T-cell (primary cell): ENCODE data around the gene PRIM2. TPM values are rescaled to one million over a fixed set of nuclear protein-coding genes. Genes with fewer than 3 reads are reported as not detected.
"Not testable (repeated sequence)": the region's sequence is repeated elsewhere in the genome, so short reads cannot be mapped to it uniquely, and the experiment has no call there.

Source experiments
- ATAC-seq, 4 experiments: fragments of 200-7000 bp in 3 of 4; fragments of 150-1000 bp in 1 of 4; cut with Tn5 transposase; replicated peaks in 1 of 4; 1 replicate in 3 of 4; 2 replicates in 1 of 4; pipeline ENCODE4 v1.10.0; 2021; ENCODE audit warnings: moderate library complexity in 3 of 4, mild to moderate bottlenecking in 2 of 4, moderate number of reproducible peaks in 1 of 4
- CTCF ChIA-PET, 2 donors: fragments of 300-600 bp; sonication (Branson Sonifier 250); formaldehyde crosslinking; loops; one replicate each; lab custom pipeline; 2022; ENCODE audit warnings: antibody characterized with exemption in 2 of 2; lab: Charles Lee
- POLR2A ChIA-PET, 2 donors: fragments of 300-600 bp; sonication (Branson Sonifier 250); formaldehyde crosslinking; loops; one replicate each; lab custom pipeline; 2022; ENCODE audit warnings: antibody characterized with exemption in 2 of 2; lab: Charles Lee
- DNase-seq, 35 experiments: peaks; one replicate each; pipeline versions ENCODE4 v3.0.0 to v3.0.0-alpha.2; 2013 to 2023
- H3K27ac ChIP-seq: one replicate; pipeline ENCODE4 v1.5.1; 2013; ENCODE audit warnings: low read length
- H3K27me3 ChIP-seq, 2 experiments: replicated peaks in 1 of 2; 1 replicate in 1 of 2; 2 replicates in 1 of 2; pipeline versions ENCODE4 v1.6.1 to v1.7.0; 2013; ENCODE audit warnings: low read length in 1 of 2, mixed read lengths in 1 of 2; ENCODE audit not compliant: control insufficient read depth in 2 of 2, insufficient read depth in 2 of 2; ENCODE audit errors: extremely low read depth in 1 of 2
- H3K36me3 ChIP-seq, 2 donors: 1 replicate in 1 of 2; 2 replicates in 1 of 2; pipeline versions ENCODE4 v1.6.1 to v1.7.0; 2013; ENCODE audit warnings: low read length in 1 of 2; ENCODE audit not compliant: control insufficient read depth in 2 of 2, insufficient read depth in 1 of 2; ENCODE audit errors: extremely low read depth in 1 of 2
- H3K4me1 ChIP-seq, 2 experiments: 1 replicate in 1 of 2; 2 replicates in 1 of 2; pipeline versions ENCODE4 v1.6.1 to v1.7.0; 2013; ENCODE audit warnings: low read length in 2 of 2, mixed read lengths in 1 of 2; ENCODE audit not compliant: insufficient read depth in 2 of 2, control insufficient read depth in 1 of 2; ENCODE audit errors: extremely low read depth in 1 of 2
- H3K4me3 ChIP-seq, 2 donors: 1 replicate in 1 of 2; 2 replicates in 1 of 2; pipeline versions ENCODE4 v1.5.1 to v1.7.0; 2013; ENCODE audit warnings: mild to moderate bottlenecking in 2 of 2, low read length in 1 of 2, moderate library complexity in 1 of 2; ENCODE audit not compliant: control insufficient read depth in 1 of 2; ENCODE audit errors: extremely low read depth in 1 of 2
- H3K9me3 ChIP-seq: 2 replicates; pipeline ENCODE4 v1.7.0; 2013
- H3K27ac Mint-ChIP-seq, 2 donors: one replicate each; pipeline ENCODE4 v1.8.0; 2020 to 2021; ENCODE audit warnings: mild to moderate bottlenecking in 2 of 2, mixed read lengths in 2 of 2
- H3K27me3 Mint-ChIP-seq, 2 donors: one replicate each; pipeline ENCODE4 v1.8.0; 2021 to 2022; ENCODE audit warnings: mixed read lengths in 2 of 2
- H3K36me3 Mint-ChIP-seq: one replicate; pipeline ENCODE4 v1.8.0; 2021; ENCODE audit warnings: mixed read lengths
- H3K4me1 Mint-ChIP-seq, 3 donors: one replicate each; pipeline ENCODE4 v1.8.0; 2020 to 2022; ENCODE audit warnings: mixed read lengths in 3 of 3, mild to moderate bottlenecking in 1 of 3
- H3K4me3 Mint-ChIP-seq, 3 donors: one replicate each; pipeline ENCODE4 v1.8.0; 2020 to 2022; ENCODE audit warnings: mild to moderate bottlenecking in 3 of 3, mixed read lengths in 3 of 3, moderate library complexity in 3 of 3
- H3K9me3 Mint-ChIP-seq, 3 donors: one replicate each; pipeline ENCODE4 v1.8.0; 2020 to 2022; ENCODE audit warnings: mixed read lengths in 3 of 3
- WGBS: methylation state at CpG from one replicate; pipeline ENCODE4 v1.1.5; 2013; ENCODE audit warnings: missing lambda C conversion rate; ENCODE audit not compliant: insufficient coverage; 5-methylcytosine and 5-hydroxymethylcytosine counted together
- total RNA-seq, 35 experiments: library from RNA in 6 of 35; stranded (reverse) in 6 of 35; fragments of 120-200 nt in 1 of 35; gene quantifications; one replicate each; pipeline versions ENCODE4 v1.2.1 to v1.2.4 and lab custom pipeline; 2013 to 2026

The PRIM2 gene
- total RNA-seq, 5 donors from 2014 or later (not counting 1 experiment from before 2014, with no cell fraction given): 11.5 to 17.9 (median 12.0) TPM

DNA sequence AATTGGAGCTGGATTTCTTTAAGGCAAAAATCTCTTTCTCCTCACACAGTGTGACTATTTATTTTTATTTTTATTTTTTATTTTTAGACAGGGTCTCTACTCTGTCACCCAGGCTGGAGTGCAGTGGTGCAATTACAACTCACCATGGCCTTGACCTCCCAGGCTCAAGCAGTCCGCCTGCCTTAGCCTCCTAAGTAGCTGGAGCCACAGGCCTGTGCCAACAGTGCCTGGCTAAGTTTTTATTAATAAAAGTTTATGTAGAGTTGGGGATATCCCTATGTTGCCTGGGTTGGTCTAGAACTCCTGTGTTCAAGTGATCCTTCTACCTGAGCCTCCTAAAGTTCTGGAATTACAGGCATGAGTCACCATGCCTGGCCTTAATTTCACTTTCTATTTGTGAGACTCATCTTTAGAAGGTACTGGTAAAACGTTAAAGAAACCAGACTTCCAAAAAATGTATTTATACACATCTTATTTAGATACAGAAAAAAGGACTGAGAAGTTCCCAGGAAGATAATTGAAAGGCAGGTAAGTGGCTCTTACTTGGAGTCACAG lies 71.7 kb downstream of the PRIM2 start:
- H3K36me3 ChIP-seq, H3K4me3 Mint-ChIP-seq, ATAC-seq, H3K9me3 ChIP-seq, H3K27ac ChIP-seq, H3K4me3 ChIP-seq, CTCF ChIA-PET, DNase-seq, H3K27ac Mint-ChIP-seq, POLR2A ChIA-PET, H3K27me3 Mint-ChIP-seq, H3K4me1 ChIP-seq, H3K27me3 ChIP-seq: not testable (repeated sequence)
- Mint-ChIP-seq H3K9me3 (peaks cover 6 to 11% (median 7%) of the 10 kb centered on the region in 3 donors), H3K4me1 (peaks cover 9 to 13% (median 11%) of the 10 kb centered on the region in 3 donors), H3K36me3 (peaks cover 41% of the 10 kb centered on the region)
- WGBS: no CpG with 5 or more reads among the region's 2 CpGs

DNA sequence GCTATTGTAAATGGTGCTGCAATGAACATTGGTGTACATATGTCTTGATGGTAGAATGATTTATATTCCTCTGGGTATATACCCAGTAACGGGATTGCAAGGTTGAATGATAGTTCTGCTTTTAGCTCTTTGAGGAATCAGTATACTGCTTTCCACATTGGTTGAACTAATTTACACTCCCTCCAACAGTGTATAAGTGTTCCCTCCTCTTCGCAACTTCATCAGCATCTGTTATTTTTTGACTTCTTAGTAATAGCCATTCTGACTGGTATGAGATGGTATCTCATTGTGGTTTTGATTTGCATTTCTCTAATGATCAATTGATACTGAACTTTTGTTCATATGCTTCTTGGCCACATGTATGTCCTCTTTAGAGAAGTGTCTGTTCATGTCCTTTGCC lies 73.4 kb downstream of the PRIM2 start:
- H3K27me3 Mint-ChIP-seq, H3K4me3 Mint-ChIP-seq, CTCF ChIA-PET, H3K4me1 ChIP-seq, H3K4me3 ChIP-seq, H3K36me3 ChIP-seq, DNase-seq, H3K27ac ChIP-seq, POLR2A ChIA-PET, H3K27ac Mint-ChIP-seq, H3K27me3 ChIP-seq, ATAC-seq, H3K9me3 ChIP-seq: not testable (repeated sequence)
- Mint-ChIP-seq H3K9me3 (peaks cover 14 to 24% (median 15%) of the 10 kb centered on the region in 3 donors), H3K36me3 (peaks cover 48% of the 10 kb centered on the region), H3K4me1 (peaks cover 19 to 26% (median 20%) of the 10 kb centered on the region in 3 donors)
- no CpG with 5 or more reads among the region's 2 CpGs for WGBS

DNA sequence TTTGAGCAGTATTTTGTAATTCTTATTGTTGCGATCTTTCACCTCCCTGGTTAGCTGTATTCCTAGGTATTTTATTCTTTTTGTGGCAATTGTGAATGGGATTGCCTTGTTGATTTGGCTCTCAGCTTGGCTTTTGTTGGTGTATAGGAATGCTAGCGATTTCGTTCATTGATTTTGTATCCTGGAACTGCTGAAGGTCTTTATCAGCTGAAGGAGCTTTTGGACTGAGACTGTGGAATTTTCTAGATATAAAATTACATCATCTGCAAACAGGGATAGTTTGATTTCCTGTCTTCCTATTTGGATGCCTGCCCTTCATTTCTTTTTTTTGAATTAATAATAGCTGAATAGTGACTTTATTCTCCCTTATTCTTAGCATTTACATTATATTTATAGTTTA lies 74.6 kb downstream of the PRIM2 start:
- H3K9me3 ChIP-seq, H3K4me3 ChIP-seq, H3K4me1 ChIP-seq, CTCF ChIA-PET, DNase-seq, H3K27ac ChIP-seq, H3K27me3 ChIP-seq, ATAC-seq, H3K27ac Mint-ChIP-seq, H3K27me3 Mint-ChIP-seq, POLR2A ChIA-PET, H3K36me3 ChIP-seq, H3K4me3 Mint-ChIP-seq: not testable (repeated sequence)
- H3K9me3 Mint-ChIP-seq: peaks cover 20 to 34% (median 24%) of the 10 kb centered on the region in 3 donors
- no CpG with 5 or more reads among the region's 3 CpGs for WGBS
- H3K4me1 Mint-ChIP-seq: peaks cover 19 to 30% (median 20%) of the 10 kb centered on the region in 3 donors
- H3K36me3 Mint-ChIP-seq: peaks cover 54% of the 10 kb centered on the region

DNA sequence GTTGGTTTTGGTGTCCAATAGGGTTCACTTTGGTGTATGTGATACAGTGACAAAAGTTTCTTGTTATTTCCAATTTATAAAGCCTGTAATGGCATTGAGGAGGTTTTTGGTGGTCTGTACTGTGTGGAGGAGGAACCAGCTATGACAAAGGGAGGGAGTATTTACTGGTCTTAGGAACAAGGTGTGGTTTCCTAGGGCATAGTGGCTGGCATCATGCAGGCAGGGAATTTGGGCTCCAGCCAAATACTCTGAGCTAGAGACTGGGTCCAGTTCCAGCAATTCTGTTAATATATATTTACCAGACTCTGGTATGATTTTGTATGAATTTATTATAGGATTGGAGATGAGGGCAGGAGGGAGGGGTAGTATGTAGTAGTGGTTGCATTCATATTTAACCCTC lies 101.9 kb downstream of the PRIM2 start:
- H3K27ac ChIP-seq, H3K4me1 ChIP-seq, H3K27ac Mint-ChIP-seq, H3K36me3 ChIP-seq, ATAC-seq, H3K9me3 Mint-ChIP-seq, H3K9me3 ChIP-seq, DNase-seq, H3K27me3 ChIP-seq, H3K27me3 Mint-ChIP-seq, CTCF ChIA-PET, H3K4me3 ChIP-seq, H3K4me3 Mint-ChIP-seq, POLR2A ChIA-PET: not testable (repeated sequence)
- Mint-ChIP-seq H3K4me1 (peaks cover 6 to 11% (median 9%) of the 10 kb centered on the region in 3 donors), H3K36me3 (peaks cover 32% of the 10 kb centered on the region)

DNA sequence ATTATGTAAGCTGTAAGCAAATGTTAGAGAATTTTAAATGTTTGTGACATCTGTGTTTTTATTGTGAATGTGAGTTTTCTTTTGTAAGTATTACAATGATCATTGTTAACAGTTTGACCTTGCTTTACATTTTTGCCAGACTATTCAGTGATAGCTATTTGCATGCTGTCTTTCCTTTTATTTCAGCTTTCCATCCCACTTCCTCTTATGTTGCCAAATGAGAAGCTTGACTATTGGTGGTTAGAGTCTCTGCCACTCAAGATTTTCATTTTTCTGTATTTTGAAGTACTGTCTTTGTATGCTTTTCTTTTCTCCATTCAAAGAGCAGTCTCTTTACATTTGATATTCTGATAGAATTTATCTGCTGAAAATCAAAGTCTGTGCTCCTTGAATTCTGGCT lies 104.1 kb downstream of the PRIM2 start:
- DNase-seq (no peak), ATAC-seq (no peak)
- H3K9me3 Mint-ChIP-seq: no peaks in the 10 kb centered on the region
- H3K36me3 Mint-ChIP-seq: peaks cover 26% of the 10 kb centered on the region
- ChIA-PET POLR2A (interaction anchor here in 1 of 2 donors (0.7 kb wide), 1 partner anchor 370 kb away, joined by 3 read pairs; no protein-coding TSS in a partner anchor), CTCF (no interaction called here)
- H3K4me3 Mint-ChIP-seq: no peak overlapping the region
- no peaks in the 10 kb centered on the region for H3K9me3 ChIP-seq
- H3K4me1 ChIP-seq: no peaks in the 10 kb centered on the region
- no peaks in the 10 kb centered on the region for H3K27me3 Mint-ChIP-seq
- no peak overlapping the region for H3K27ac Mint-ChIP-seq
- H3K27ac ChIP-seq: no peak overlapping the region
- no peaks in the 10 kb centered on the region for H3K36me3 ChIP-seq
- H3K4me1 Mint-ChIP-seq: peaks cover 6 to 11% (median 9%) of the 10 kb centered on the region in 3 donors
- no peaks in the 10 kb centered on the region for H3K27me3 ChIP-seq
- H3K4me3 ChIP-seq: no peak overlapping the region

DNA sequence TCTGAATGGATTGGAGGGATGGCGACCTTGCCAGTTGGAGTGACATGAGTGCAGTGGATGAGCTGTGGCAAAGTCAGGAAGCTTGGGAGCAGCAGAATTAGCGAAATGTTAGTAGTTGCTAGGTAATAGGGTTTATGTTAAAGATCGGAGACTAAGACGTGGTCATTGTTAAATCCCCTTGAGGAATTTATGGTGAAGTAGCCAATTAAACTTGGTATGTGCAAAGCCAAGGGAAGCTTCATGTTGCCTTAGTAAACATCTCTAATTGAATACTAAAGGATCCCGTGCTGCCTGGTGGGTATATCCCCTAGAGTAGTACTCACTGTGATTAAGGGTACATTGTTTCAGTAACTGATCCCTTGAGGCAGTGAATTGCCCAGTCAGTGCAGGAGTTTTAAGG lies 106.0 kb downstream of the PRIM2 start:
- H3K4me1 ChIP-seq: no peaks in the 10 kb centered on the region
- no peaks in the 10 kb centered on the region for H3K9me3 ChIP-seq
- ChIA-PET POLR2A (no interaction called here), CTCF (no interaction called here)
- no peak overlapping the region for H3K27ac Mint-ChIP-seq
- peaks cover 23% of the 10 kb centered on the region for H3K36me3 Mint-ChIP-seq
- no peak for ATAC-seq
- no peak overlapping the region for H3K4me3 Mint-ChIP-seq
- H3K27me3 Mint-ChIP-seq: no peaks in the 10 kb centered on the region
- 93% methylated on average over 4 of the region's 5 CpGs for WGBS
- no peaks in the 10 kb centered on the region for H3K27me3 ChIP-seq
- H3K4me3 ChIP-seq: no peak overlapping the region
- H3K36me3 ChIP-seq: no peaks in the 10 kb centered on the region
- no peak overlapping the region for H3K27ac ChIP-seq
- no peaks in the 10 kb centered on the region for H3K9me3 Mint-ChIP-seq
- DNase-seq: no peak
- peaks cover 6 to 11% (median 9%) of the 10 kb centered on the region in 3 donors for H3K4me1 Mint-ChIP-seq

DNA sequence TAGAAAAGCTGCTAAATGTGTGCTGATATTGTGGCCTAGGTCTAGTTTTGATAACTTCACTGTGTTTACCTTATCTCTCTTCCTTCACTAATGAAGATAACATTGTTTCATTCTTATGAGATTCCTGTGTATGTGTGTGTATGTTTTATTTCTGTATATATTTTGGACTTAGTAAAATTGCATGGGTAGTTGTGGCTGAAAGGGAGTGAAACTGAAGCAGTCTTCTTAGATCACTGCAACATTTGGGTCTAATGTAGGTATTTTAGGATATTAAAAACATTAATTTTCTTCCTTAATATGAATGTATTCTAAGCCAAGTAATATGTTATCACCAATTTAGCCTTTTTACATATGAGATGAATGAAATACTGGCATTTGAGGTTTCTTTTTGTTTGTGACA lies 114.3 kb downstream of the PRIM2 start:
- H3K9me3 Mint-ChIP-seq, DNase-seq, CTCF ChIA-PET, H3K27me3 ChIP-seq, H3K4me3 ChIP-seq, H3K9me3 ChIP-seq, H3K27ac ChIP-seq, H3K27me3 Mint-ChIP-seq, H3K36me3 ChIP-seq, ATAC-seq, POLR2A ChIA-PET: not testable (repeated sequence)
- H3K27ac Mint-ChIP-seq: peak overlapping the region; percentile 33 to 56
- peaks cover 33 to 41% (median 38%) of the 10 kb centered on the region in 3 donors for H3K4me1 Mint-ChIP-seq
- peaks cover 0 to 16% of the 10 kb centered on the region in 2 experiments for H3K4me1 ChIP-seq
- H3K4me3 Mint-ChIP-seq: peak overlapping the region in 1 of 3 donors; percentile 17
- H3K36me3 Mint-ChIP-seq: peaks cover 24% of the 10 kb centered on the region
